GM19452 (cell line): ENCODE measurements around the gene EML6.
"Not testable (repeated sequence)": the region's sequence is repeated elsewhere in the genome, so short reads cannot be mapped to it uniquely, and the experiment has no call there.

ENCODE experiments used
- ATAC-seq: cut with Tn5 transposase; IDR thresholded peaks from one replicate; pipeline ENCODE4 v1.9.1; 2021; ENCODE audit not compliant: unreplicated experiment

Gene EML6

GRCh38 chr2:54840559-54841468 lies 117.4 kb downstream of the EML6 start:
- no peak for ATAC-seq

DNA sequence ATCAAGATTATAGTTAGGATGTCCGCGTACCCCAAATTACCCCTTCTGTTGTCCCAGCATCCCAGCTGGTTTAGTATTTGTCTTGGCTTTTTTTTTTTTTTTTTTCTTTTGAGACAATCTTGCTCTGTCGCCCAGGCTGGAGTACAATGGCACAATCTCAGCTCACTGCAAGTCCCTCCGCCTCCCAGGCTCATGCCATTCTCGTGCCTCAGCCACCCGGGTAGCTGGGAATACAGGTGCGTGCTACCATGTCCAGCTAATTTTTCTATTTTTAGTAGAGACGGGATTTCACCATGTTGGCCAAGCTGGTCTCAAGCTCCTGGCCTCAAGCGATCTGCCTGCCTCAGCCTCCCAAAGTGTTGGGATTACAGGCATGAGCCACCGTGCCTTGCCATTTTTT lies 118.0 kb downstream of the EML6 start:
- not testable (repeated sequence) for ATAC-seq

- no peak for ATAC-seq
Measured at GRCh38 chr2:54845094-54845493, 121.6 kb downstream of the EML6 start.

GRCh38 chr2:54845514-54845913 lies 122.1 kb downstream of the EML6 start:
- no peak for ATAC-seq

DNA sequence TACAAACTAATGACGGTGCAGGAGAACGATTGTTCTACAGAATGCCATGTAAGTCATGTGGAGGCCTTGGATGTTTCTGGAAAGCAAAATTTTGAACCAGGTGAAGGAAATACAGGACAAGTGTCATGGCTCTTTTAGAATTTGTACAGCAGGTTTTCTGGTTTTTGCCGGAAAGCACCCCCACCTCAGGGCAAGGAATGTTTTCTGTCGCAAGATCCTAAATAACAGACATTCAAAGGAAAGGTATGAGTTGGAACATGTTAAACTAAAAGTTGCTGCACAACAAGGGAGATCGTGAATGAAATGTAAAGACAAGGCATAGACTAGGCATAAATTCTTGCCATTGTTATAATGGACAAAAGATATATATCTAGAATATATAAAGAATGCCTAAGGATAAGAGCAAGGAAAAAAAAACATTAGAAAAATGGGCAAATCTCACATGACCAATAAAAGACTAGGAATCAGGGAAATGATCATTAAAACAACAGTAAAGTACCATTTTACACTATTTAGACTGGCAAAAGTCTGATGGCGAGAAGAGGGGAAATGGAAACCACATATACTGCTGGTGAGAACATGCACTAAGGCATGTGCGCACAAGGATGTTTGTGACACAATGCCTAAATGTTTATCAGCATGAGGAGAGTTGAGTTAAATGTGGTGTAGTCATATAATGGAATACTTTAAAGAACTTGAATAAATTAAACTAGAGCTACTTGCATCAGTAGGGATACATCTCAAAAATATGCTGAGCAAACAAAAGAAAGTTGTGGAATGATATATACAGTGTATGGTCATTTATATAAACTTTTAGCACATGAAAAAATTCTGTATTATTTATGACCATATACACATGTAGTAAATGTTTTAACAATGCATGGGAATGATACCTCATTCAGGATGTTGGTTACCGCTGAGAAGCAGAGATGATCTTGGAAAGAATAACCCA lies 127.0 kb downstream of the EML6 start:
- ATAC-seq, result no peak

GRCh38 chr2:54853616-54854310 lies 130.3 kb downstream of the EML6 start:
- ATAC-seq, result no peak

GRCh38 chr2:54855434-54855833 lies 132.0 kb downstream of the EML6 start:
- ATAC-seq, result no peak

GRCh38 chr2:54858021-54858681 lies 134.7 kb downstream of the EML6 start:
- ATAC-seq, result no peak

GRCh38 chr2:54859416-54859815 lies 136.0 kb downstream of the EML6 start:
- ATAC-seq, result no peak

- no peak for ATAC-seq
Measured at GRCh38 chr2:54859997-54860701, 136.7 kb downstream of the EML6 start.

GRCh38 chr2:54862229-54862628 lies 138.8 kb downstream of the EML6 start:
- ATAC-seq, result no peak

- no peak for ATAC-seq
Measured at GRCh38 chr2:54862742-54863141, 139.3 kb downstream of the EML6 start.

GRCh38 chr2:54863660-54864059 lies 140.2 kb downstream of the EML6 start:
- no peak for ATAC-seq

DNA sequence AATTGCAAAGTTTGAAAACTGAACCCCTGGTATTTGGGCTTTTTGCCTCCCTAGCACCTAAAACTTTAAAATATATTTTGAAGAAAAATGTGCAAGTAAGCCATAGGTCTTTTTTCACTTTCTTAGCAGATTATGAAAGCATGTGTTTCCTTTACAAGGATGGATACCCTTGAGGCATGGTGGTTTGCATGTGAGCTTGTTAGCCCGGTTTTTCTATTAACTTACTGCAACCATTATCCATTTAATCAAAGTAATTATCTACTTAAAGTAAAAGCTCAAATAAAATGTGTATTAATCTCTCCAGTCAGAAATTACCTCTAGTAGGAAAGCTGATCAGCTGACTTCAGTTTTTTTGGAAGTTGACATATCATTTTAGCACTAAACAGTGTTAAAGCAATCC lies 140.6 kb downstream of the EML6 start:
- ATAC-seq, result no peak

DNA sequence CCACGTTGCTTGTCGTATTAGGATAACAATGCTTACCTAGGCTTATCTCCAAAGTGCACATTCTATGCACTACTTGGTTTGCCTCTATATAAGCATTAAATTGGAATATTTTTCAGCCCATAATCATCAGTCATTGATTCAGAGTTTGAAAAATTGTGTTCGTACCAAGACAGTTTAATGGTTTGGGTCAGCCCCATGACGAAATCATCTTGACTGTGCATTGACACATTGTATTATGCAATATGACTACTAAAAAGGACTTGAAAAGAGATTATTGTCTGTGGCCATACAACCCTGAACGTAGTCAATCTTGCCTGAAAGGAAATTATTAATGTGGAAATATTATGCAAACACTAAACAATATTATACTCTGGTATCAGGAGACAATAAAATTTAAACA lies 141.3 kb downstream of the EML6 start:
- no peak for ATAC-seq

DNA sequence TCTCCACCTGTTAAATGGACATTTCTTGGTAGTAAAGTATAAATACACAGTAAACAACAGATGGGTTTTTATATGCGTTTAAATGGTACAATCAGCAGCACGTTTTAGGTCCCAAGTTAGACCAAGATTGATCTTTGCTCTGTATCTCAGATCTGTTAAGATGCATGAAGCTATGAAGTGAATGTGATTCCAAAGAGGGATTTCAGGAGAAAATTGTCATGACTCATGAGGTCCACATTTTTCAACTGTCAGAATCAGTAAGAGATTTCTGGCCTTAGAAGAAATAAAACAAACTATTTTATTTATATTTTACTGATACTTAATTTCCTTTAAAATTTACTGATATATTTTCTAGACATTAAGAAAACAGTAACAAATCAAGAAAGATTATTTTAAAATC lies 142.7 kb downstream of the EML6 start:
- ATAC-seq, result no peak

DNA sequence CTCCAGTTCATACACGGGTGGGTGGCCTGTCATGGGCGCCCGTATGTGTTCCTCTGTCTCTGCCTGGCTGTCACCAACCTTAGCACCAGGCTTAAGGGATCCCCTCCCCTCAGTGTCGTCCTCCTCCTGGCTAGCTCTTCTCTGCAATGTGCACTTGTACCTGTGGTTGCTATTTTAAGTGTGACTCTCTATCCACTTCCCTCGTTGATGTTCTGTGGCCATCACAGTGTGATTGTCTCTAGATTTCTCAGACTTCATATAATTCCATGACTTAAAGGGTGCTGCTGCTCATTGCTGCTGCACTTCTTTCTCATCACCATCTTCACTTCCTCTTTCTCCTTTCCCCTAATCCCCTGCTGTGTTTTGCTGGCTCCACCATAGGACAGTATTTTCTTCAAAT lies 143.4 kb downstream of the EML6 start:
- ATAC-seq, result peak; percentile 90

GRCh38 chr2:54867457-54867856 lies 144.0 kb downstream of the EML6 start:
- peak; percentile 49 for ATAC-seq

DNA sequence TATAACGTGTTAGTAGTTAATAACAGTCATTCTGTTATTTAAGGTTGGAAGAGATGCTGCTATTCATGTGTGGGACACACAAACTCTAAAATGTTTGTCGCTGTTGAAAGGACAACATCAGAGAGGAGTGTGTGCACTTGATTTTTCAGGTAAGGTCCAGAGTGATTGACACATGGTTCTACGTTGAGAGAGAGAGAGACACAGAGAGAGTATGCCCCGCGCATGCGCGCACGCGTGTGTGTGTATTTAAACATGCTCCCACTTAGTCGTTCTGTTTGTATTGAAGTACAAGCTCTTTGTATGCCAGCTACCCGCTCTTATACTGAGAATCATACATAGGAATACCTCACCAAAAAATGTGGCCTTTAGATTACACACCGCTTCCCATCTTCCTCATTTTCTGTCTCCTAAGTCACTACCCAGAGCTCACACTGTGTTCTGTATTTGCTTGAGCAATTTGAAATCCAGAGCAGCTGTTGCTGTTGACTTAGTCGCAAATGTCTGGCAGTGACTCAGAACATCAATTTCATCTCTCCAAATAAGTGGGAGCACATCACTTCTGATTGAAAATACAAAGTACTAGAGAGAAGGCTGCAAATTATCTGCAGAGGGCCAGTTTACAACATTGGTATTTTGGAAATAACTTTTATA lies 148.1 kb downstream of the EML6 start:
- ATAC-seq, result no peak

- ATAC-seq, result no peak
Measured at GRCh38 chr2:54872780-54873179, 149.3 kb downstream of the EML6 start.
